Activated gamma-delta T cell (primary cell): ENCODE results near the gene KIAA1614.
"Not testable (repeated sequence)": the region's sequence is repeated elsewhere in the genome, so short reads cannot be mapped to it uniquely, and the experiment has no call there.

Experiments used
- DNase-seq: peaks from one replicate; lab custom pipeline; 2025; lab: John Stamatoyannopoulos, UW

KIAA1614 gene

GRCh38 chr1:180961622-180962021 is 48.9 kb downstream of the KIAA1614 start:
- DNase-seq: no peak

GRCh38 chr1:180962178-180962577 is 49.5 kb downstream of the KIAA1614 start:
- DNase-seq: no peak

GRCh38 chr1:180964056-180964455 is 51.4 kb downstream of the KIAA1614 start:
- no peak for DNase-seq

GRCh38 chr1:180964595-180964994 is 51.9 kb downstream of the KIAA1614 start:
- no peak for DNase-seq

- no peak for DNase-seq
These were observed 53.6 kb downstream of the KIAA1614 start for GRCh38 chr1:180966312-180966711.

GRCh38 chr1:180966744-180967536 is 54.2 kb downstream of the KIAA1614 start:
- DNase-seq: no peak

GRCh38 chr1:180967558-180967957 is 54.9 kb downstream of the KIAA1614 start:
- no peak for DNase-seq

GRCh38 chr1:180968834-180969233 is 56.1 kb downstream of the KIAA1614 start:
- not testable (repeated sequence) for DNase-seq

GRCh38 chr1:180969434-180969833 is 56.7 kb downstream of the KIAA1614 start:
- DNase-seq: no peak

GRCh38 chr1:180970333-180971079 is 57.8 kb downstream of the KIAA1614 start:
- DNase-seq: no peak

GRCh38 chr1:180971273-180971997 is 58.7 kb downstream of the KIAA1614 start:
- DNase-seq: no peak

- no peak for DNase-seq
These were observed 60.7 kb downstream of the KIAA1614 start for GRCh38 chr1:180973369-180973768.

- DNase-seq: no peak
These were observed 61.5 kb downstream of the KIAA1614 start for GRCh38 chr1:180974236-180974635.

GRCh38 chr1:180975551-180975950 is 62.9 kb downstream of the KIAA1614 start:
- no peak for DNase-seq

GRCh38 chr1:180976191-180976590 is 63.5 kb downstream of the KIAA1614 start:
- no peak for DNase-seq

- DNase-seq: no peak
These were observed 64.1 kb downstream of the KIAA1614 start for GRCh38 chr1:180976732-180977357.

- DNase-seq: no peak
These were observed 69.1 kb downstream of the KIAA1614 start for GRCh38 chr1:180981596-180982387.

- DNase-seq: no peak
These were observed 69.7 kb downstream of the KIAA1614 start for GRCh38 chr1:180982422-180982821.

- no peak for DNase-seq
These were observed 75.6 kb downstream of the KIAA1614 start for GRCh38 chr1:180988253-180988752.

GRCh38 chr1:180994262-180994661 is 81.6 kb downstream of the KIAA1614 start:
- no peak for DNase-seq
